GM13977 (cell line): ENCODE data around the gene NMT2.

ENCODE experiments used
- DNase-seq: peaks from one replicate; pipeline ENCODE4 v3.0.0; 2012; ENCODE audit warnings: low spot score
- CTCF ChIP-seq: IDR thresholded peaks from 2 replicates; pipeline ENCODE4 v1.5.1; 2012; ENCODE audit warnings: mild to moderate bottlenecking, control low read depth; ENCODE audit not compliant: insufficient read depth; ENCODE audit errors: extremely low read depth, missing control alignments
- in situ Hi-C: fragments of 300-500 bp; cut with MboI; formaldehyde crosslinking; loops from one replicate; pipeline ENCODE4 v1.12.0; 2022; ENCODE audit warnings: low sequenced_read_pairs, low pct_unique_long_range_greater_than_20kb, mixed read lengths, inconsistent platforms; ENCODE audit not compliant: unreplicated experiment

Gene NMT2

DNA sequence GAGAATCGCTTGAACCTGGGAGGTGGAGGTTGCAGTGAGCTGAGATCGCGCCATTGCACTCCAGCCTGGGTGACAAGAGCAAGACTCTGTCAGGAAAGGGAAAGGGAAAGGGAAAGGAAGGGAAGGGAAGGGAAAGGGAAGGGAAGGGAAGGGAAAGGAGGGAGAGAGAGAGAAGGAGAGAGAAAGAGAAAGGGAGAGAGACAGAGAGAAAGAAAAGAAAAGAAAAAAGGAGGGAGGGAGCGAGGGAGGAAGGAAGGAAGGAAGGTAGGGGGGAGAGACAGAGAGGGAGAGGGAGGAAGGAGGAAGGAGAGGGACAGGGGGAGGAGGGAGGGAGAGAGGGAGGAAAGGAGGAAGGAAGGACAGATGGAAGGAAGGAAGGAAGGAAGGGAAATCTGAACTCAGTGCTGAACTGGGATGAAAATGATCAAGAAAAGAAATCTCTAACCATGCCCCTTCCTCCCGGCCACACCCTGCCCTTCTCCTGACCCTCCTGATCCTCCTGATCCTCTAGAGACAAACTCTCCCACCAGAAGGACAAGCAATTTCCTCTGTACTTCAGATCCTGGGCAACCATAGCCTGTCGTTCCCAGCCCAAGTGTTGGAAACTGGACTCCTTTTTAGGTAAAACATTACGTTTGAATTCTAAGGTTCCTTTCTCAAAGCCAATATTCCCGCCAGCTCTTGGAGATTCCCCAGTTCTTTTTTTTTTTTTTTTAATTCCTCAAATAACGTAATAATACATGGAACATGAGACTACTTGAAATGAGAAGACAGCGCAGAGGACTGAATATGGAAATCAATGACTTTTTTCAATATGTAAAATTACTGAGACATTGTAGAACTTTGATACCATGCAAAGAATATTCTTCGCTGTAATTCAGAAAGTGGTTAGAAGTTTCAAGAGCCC, 32.1 kb downstream of the NMT2 start:
- in situ Hi-C loops, result no loop called here
- no peak for DNase-seq
- TF ChIP-seq CTCF, result no peak

- DNase-seq, result no peak
- in situ Hi-C loops, result no loop called here
- no peak for TF ChIP-seq CTCF
Measured at GRCh38 chr10:15131330-15131729, 37.2 kb downstream of the NMT2 start.

DNA sequence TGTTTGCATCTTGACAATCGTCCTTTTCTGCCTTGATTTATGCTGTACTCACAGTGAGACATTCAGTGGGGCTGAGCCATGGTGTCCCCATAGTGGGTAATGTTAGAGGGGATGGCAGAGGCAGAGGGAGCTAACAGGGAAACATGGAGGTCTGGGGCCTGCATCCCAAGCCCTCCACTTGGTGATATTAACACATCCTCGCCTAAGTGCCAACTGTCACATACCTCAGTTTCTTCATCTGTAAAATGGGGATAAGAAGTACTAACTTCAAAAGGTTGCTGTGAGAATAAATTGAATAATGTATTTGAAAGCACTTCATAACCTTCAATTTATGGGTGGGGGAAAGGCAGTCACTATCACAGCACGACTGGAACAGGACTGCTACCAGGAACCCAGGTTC, 43.6 kb downstream of the NMT2 start:
- TF ChIP-seq CTCF, result no peak
- no peak for DNase-seq
- in situ Hi-C loops, result no loop called here

GRCh38 chr10:15124190-15124589, 44.3 kb downstream of the NMT2 start:
- TF ChIP-seq CTCF, result no peak
- in situ Hi-C loops, result no loop called here
- no peak for DNase-seq

DNA sequence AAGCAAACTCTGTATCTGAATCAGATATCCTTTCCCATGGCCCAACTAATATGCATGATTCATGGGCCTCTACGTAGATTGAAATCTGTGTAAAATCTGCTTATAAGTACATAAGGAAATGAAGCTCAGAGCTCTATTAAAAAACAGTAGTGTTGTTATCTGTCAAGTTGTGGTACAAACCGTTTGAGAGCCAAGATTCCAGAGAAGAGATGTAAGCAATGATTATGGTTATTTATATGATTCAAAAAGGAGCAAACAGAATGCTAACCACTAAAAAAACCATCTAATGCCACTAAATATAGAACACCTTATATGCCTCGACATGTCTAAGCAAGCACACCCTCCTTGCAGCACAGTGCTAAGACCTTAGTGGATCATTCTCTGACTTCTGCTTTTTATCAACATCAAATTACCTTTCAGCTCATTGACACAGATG, 44.7 kb downstream of the NMT2 start:
- peak; percentile 39 for DNase-seq
- in situ Hi-C loops, result no loop called here
- TF ChIP-seq CTCF, result no peak

- TF ChIP-seq CTCF, result no peak
- peak; percentile 75 for DNase-seq
- in situ Hi-C loops, result no loop called here
Measured at GRCh38 chr10:15122477-15123030, 45.9 kb downstream of the NMT2 start.
